MM.1S (cell line): Measurements from ENCODE around the gene PPM1H.

ENCODE experiments used
- DNase-seq: peaks from one replicate; pipeline ENCODE4 v3.0.0-alpha.2; 2015
- H2AFZ ChIP-seq: fragments of 300-600 bp; sonication (generic); 2 replicates; pipeline ENCODE4 v1.6.0; 2016; ENCODE audit warnings: antibody characterized with exemption, low read length
- H3F3A ChIP-seq: fragments of 300-600 bp; sonication (generic); 2 replicates; pipeline ENCODE4 v1.6.1; 2016; ENCODE audit warnings: mild to moderate bottlenecking, antibody characterized with exemption, low read length, moderate library complexity, mixed read lengths; ENCODE audit not compliant: insufficient read depth
- H3K27ac ChIP-seq: fragments of 300-600 bp; sonication (generic); 2 replicates; pipeline ENCODE4 v1.5.1; 2016; ENCODE audit warnings: mild to moderate bottlenecking, low read length
- H3K27me3 ChIP-seq: fragments of 300-600 bp; sonication (generic); replicated peaks from 2 replicates; pipeline ENCODE4 v1.6.0; 2016; ENCODE audit warnings: low read length; ENCODE audit not compliant: insufficient read depth
- H3K36me3 ChIP-seq: fragments of 300-600 bp; sonication (generic); replicated peaks from 2 replicates; pipeline ENCODE4 v1.6.1; 2016; ENCODE audit warnings: mild to moderate bottlenecking, low read length, mixed read lengths; ENCODE audit not compliant: insufficient read depth
- H3K4me1 ChIP-seq: fragments of 300-600 bp; sonication (generic); 2 replicates; pipeline ENCODE4 v1.6.1; 2016; ENCODE audit warnings: low read length, mixed read lengths
- H3K4me2 ChIP-seq: fragments of 300-600 bp; sonication (generic); 2 replicates; pipeline ENCODE4 v1.6.0; 2016; ENCODE audit warnings: low read depth, low read length
- H3K4me3 ChIP-seq: fragments of 300-600 bp; sonication (generic); 2 replicates; pipeline ENCODE4 v1.5.1; 2016; ENCODE audit warnings: low read length, mixed read lengths
- H3K79me2 ChIP-seq: fragments of 300-600 bp; sonication (generic); 2 replicates; pipeline ENCODE4 v1.6.1; 2016; ENCODE audit warnings: mixed run types, low read length, mixed read lengths
- H3K9ac ChIP-seq: fragments of 300-600 bp; sonication (generic); 2 replicates; pipeline ENCODE4 v1.6.1; 2016; ENCODE audit warnings: low read length, mixed read lengths
- H3K9me2 ChIP-seq: fragments of 300-600 bp; sonication (generic); replicated peaks from 2 replicates; pipeline ENCODE4 v1.6.1; 2016; ENCODE audit warnings: mild to moderate bottlenecking, low read length, mixed read lengths; ENCODE audit not compliant: insufficient read depth
- H3K9me3 ChIP-seq: fragments of 300-600 bp; sonication (generic); replicated peaks from 2 replicates; pipeline ENCODE4 v1.6.1; 2016; ENCODE audit warnings: mild to moderate bottlenecking, low read length, mixed read lengths; ENCODE audit not compliant: insufficient read depth
- H4K20me1 ChIP-seq: fragments of 300-600 bp; sonication (generic); 2 replicates; pipeline ENCODE4 v1.6.1; 2016; ENCODE audit warnings: mild to moderate bottlenecking, low read length, moderate library complexity, mixed read lengths; ENCODE audit not compliant: insufficient read depth
- EZH2 ChIP-seq: fragments of 300-600 bp; sonication (generic); optimal IDR thresholded peaks from 2 replicates; pipeline ENCODE3; 2017; ENCODE audit warnings: low read depth, mild to moderate bottlenecking, antibody characterized with exemption, low read length, mixed read lengths
- EZH2phosphoT487 ChIP-seq: fragments of 300-600 bp; sonication (generic); IDR thresholded peaks from 2 replicates; pipeline ENCODE4 v1.6.1; 2018; ENCODE audit warnings: antibody characterized with exemption, low read length
- TF ChIP-seq, protein P1 (sequence below): fragments of 300-600 bp; sonication (generic); IDR thresholded peaks from 2 replicates; pipeline ENCODE4 v1.5.1; 2016; ENCODE audit warnings: antibody characterized with exemption, low read length, mixed read lengths

The PPM1H gene

GRCh38 chr12:62922539-62922938, 12.4 kb downstream of the PPM1H start:
- Histone ChIP-seq H3F3A (no peaks in the 10 kb centered on the region), H3K36me3 (no peaks in the 10 kb centered on the region), H4K20me1 (no peaks in the 10 kb centered on the region), H2AFZ (no peak overlapping the region), H3K9me2 (no peaks in the 10 kb centered on the region), H3K4me3 (no peak overlapping the region), H3K9ac (no peak overlapping the region), H3K4me2 (no peak overlapping the region), H3K27me3 (no peaks in the 10 kb centered on the region), H3K27ac (no peak overlapping the region), H3K4me1 (no peaks in the 10 kb centered on the region), H3K9me3 (no peaks in the 10 kb centered on the region), H3K79me2 (no peaks in the 10 kb centered on the region)
- no peak for DNase-seq
- TF ChIP-seq EZH2 (no peak), EZH2phosphoT487 (no peak)
- TF ChIP-seq, protein P1, sequence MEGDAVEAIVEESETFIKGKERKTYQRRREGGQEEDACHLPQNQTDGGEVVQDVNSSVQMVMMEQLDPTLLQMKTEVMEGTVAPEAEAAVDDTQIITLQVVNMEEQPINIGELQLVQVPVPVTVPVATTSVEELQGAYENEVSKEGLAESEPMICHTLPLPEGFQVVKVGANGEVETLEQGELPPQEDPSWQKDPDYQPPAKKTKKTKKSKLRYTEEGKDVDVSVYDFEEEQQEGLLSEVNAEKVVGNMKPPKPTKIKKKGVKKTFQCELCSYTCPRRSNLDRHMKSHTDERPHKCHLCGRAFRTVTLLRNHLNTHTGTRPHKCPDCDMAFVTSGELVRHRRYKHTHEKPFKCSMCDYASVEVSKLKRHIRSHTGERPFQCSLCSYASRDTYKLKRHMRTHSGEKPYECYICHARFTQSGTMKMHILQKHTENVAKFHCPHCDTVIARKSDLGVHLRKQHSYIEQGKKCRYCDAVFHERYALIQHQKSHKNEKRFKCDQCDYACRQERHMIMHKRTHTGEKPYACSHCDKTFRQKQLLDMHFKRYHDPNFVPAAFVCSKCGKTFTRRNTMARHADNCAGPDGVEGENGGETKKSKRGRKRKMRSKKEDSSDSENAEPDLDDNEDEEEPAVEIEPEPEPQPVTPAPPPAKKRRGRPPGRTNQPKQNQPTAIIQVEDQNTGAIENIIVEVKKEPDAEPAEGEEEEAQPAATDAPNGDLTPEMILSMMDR = no peak

DNA sequence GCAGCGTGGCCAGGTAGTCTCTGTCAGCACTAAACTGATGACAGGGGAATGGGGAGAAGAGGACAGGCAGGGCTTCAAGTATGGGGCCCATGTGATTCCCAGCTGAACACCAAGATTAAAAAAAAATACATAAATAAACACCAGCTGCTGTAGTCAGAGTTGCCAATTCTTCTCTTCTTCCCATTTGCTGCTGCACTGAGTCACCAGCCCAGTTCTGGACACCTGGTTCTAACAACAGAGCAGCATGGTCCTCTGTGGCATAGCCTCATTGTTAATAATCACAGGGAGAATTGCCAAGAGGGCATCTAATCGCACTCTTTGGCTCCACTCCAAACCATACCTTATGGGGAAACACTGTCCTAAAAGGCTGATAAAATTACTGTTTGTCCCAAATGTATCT, 15.1 kb downstream of the PPM1H start:
- no peak for TF ChIP-seq EZH2
- TF ChIP-seq, protein P1 = no peak
- TF ChIP-seq EZH2phosphoT487 = no peak
- Histone ChIP-seq H3K9me2 (no peaks in the 10 kb centered on the region), H3F3A (no peaks in the 10 kb centered on the region), H3K27me3 (no peaks in the 10 kb centered on the region), H3K79me2 (no peaks in the 10 kb centered on the region), H3K36me3 (no peaks in the 10 kb centered on the region), H3K9me3 (no peaks in the 10 kb centered on the region), H3K9ac (no peak overlapping the region), H3K27ac (no peak overlapping the region), H3K4me1 (no peaks in the 10 kb centered on the region), H3K4me2 (no peak overlapping the region), H4K20me1 (no peaks in the 10 kb centered on the region), H2AFZ (no peak overlapping the region), H3K4me3 (no peak overlapping the region)
- no peak for DNase-seq

GRCh38 chr12:62917926-62918325, 17.0 kb downstream of the PPM1H start:
- TF ChIP-seq, protein P1 = no peak
- TF ChIP-seq EZH2 (no peak), EZH2phosphoT487 (no peak)
- Histone ChIP-seq H3K36me3 (no peaks in the 10 kb centered on the region), H2AFZ (no peak overlapping the region), H3K9me3 (no peaks in the 10 kb centered on the region), H3K4me2 (no peak overlapping the region), H3K4me3 (no peak overlapping the region), H3K9ac (no peak overlapping the region), H3K27ac (no peak overlapping the region), H3K4me1 (no peaks in the 10 kb centered on the region), H3K27me3 (no peaks in the 10 kb centered on the region), H4K20me1 (no peaks in the 10 kb centered on the region), H3K9me2 (no peaks in the 10 kb centered on the region), H3F3A (no peaks in the 10 kb centered on the region), H3K79me2 (no peaks in the 10 kb centered on the region)
- DNase-seq = no peak
